ENCODE data around the gene NECTIN4.

Gene NECTIN4

DNA sequence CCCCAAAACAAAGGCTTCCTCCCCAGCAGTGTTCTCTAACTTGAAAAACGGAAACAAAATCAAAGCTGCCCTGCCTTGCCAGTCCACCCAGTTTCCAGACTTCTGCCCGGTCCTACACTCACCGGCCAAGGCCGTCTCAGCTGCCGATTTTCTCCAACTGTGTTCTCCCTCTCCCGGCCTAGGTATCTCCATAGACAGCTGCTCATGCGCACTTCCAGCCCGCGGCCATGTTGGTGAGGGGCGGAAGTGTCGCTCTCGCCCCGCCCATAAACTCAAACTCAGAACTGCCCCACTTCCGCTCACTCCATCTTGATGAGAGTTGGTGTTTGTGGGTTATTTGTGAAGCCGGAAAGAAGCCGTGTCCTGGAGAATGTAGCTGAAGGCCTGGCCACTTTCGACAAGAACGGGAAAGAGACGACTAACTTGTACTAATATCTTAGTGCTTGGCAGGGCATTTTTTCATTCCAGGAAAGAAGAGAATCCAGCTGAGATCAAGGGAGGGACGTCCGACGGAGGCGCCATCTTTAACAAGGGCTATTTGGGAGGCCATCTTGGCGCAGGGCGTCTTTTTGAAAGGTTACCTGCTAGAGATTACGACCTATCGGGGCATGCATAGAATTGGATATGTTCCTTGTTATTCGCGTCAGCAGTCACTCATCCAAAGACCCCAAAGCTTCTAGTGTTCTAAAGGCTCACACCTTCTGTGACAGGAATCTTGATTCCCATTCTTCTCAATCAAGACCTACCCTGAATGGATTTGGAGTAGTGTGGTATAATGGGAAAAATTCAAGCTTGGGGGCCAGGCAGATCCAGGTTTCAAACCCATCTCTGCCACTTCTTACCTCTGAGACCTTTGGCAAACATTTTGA, 43.4 kb downstream of the NECTIN4 start, which contains the start of gene USF1:
Gene USF1 (minus strand): TSS at position 242 of the 869 bp plus-strand sequence. CDS start 2,702 bp downstream, outside the sequence.
- Histone ChIP-seq H2AFZ (ENCODE audit: low read length) (peak within 1 kb of the TSS; percentile 63), H3F3A (ENCODE audit: insufficient read depth, low read length) (peaks cover 50% of the 10 kb centered on the region), H3K36me3 (replicated peaks; ENCODE audit: insufficient read depth, low read length) (peaks cover 5% of the 10 kb centered on the region; the same call in 1 of the 2 replicates)

DNA sequence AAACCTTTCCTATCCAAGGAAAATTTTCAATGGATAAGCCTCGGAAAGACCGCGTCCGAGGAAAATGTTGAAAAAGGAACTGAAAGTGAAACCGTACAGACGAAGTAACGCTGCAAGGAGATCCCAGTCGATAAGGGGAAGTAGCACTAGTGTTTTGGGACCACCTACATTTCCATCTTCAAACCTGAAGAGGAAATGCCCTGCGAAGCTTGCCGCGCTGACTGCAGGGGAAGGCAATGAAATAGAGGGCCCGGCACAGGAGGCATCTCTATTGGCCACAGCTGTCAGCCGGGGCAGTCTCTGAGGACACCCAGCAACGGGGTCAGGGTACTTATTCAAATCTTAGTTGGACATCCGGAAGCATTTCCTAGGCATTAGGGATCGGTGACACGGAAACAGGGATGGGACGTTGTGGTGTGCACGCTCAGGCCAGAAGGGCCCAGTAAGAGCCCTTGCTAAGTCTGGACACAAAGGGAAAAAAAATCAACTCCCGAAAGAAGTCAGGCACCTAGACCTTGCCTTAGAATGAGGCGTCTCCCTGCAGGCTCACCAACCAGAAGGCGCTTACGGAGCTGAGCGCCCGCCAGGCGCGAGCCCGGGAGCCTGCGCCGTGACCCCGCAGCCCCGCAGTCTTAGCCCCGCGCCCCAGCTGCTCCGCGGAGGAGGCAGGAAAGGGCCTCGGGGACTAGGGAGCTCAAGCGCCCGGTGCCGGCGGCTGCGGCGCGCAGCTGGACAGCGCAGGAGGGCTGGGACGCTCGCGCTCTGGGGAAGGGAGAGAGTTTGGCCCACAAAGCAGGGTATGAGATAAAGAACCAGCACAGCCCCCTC, 44.2 kb downstream of the NECTIN4 start:
- Histone ChIP-seq H3K27me3 (replicated peaks; ENCODE audit: insufficient read depth, low read length) (no peaks in the 10 kb centered on the region), H3K9ac (ENCODE audit: low read length) (peak overlapping the region; percentile 93), H3K27ac (ENCODE audit: low read length) (peak overlapping the region; percentile 88), H3K4me1 (ENCODE audit: low read length) (peaks cover 18% of the 10 kb centered on the region), H3K9me3 (replicated peaks; ENCODE audit: insufficient read depth, low read length) (no peaks in the 10 kb centered on the region), H4K20me1 (ENCODE audit: insufficient read depth, low read length) (no peaks in the 10 kb centered on the region), H3K9me2 (replicated peaks; ENCODE audit: insufficient read depth, low read length) (no peaks in the 10 kb centered on the region), H3K36me3 (replicated peaks; ENCODE audit: insufficient read depth, low read length) (peaks cover 5% of the 10 kb centered on the region), H3K4me3 (ENCODE audit: low read length) (peak overlapping the region; percentile 80), H3F3A (ENCODE audit: insufficient read depth, low read length) (peaks cover 50% of the 10 kb centered on the region), H3K79me2 (ENCODE audit: low read length) (peaks cover 39% of the 10 kb centered on the region), H3K4me2 (ENCODE audit: low read depth, low read length) (peak overlapping the region; percentile 87), H2AFZ (ENCODE audit: low read length) (peak overlapping the region; percentile 63)
- DNase-seq = peak; percentile 86
- TF ChIP-seq EZH2 (optimal IDR thresholded peaks at IDR 0.05; ENCODE audit: low read depth, low read length) (no peak), EZH2phosphoT487 (IDR thresholded peaks at IDR 0.05; ENCODE audit: low read length) (no peak)
- TF ChIP-seq, protein P1, sequence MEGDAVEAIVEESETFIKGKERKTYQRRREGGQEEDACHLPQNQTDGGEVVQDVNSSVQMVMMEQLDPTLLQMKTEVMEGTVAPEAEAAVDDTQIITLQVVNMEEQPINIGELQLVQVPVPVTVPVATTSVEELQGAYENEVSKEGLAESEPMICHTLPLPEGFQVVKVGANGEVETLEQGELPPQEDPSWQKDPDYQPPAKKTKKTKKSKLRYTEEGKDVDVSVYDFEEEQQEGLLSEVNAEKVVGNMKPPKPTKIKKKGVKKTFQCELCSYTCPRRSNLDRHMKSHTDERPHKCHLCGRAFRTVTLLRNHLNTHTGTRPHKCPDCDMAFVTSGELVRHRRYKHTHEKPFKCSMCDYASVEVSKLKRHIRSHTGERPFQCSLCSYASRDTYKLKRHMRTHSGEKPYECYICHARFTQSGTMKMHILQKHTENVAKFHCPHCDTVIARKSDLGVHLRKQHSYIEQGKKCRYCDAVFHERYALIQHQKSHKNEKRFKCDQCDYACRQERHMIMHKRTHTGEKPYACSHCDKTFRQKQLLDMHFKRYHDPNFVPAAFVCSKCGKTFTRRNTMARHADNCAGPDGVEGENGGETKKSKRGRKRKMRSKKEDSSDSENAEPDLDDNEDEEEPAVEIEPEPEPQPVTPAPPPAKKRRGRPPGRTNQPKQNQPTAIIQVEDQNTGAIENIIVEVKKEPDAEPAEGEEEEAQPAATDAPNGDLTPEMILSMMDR (IDR thresholded peaks at IDR 0.05; ENCODE audit: low read length) = no peak

More for the DNA sequence above, 43.4 kb downstream of the NECTIN4 start, which contains the start of gene USF1:
- H3K27me3 ChIP-seq (replicated peaks; ENCODE audit: insufficient read depth, low read length) = no peaks in the 10 kb centered on the region
- H3K79me2 ChIP-seq (ENCODE audit: low read length) = peaks cover 37% of the 10 kb centered on the region
- peaks cover 18% of the 10 kb centered on the region for H3K4me1 ChIP-seq (ENCODE audit: low read length)
- TF ChIP-seq EZH2 (optimal IDR thresholded peaks at IDR 0.05; ENCODE audit: low read depth, low read length) (no peak), EZH2phosphoT487 (IDR thresholded peaks at IDR 0.05; ENCODE audit: low read length) (no peak)
- TF ChIP-seq, protein P1 (IDR thresholded peaks at IDR 0.05; ENCODE audit: low read length) = no peak
- H4K20me1 ChIP-seq (ENCODE audit: insufficient read depth, low read length) = no peaks in the 10 kb centered on the region
- peak within 1 kb of the TSS; percentile 88 for H3K27ac ChIP-seq (ENCODE audit: low read length)
- peak within 1 kb of the TSS; percentile 87 for H3K4me2 ChIP-seq (ENCODE audit: low read depth, low read length)
- H3K9me3 ChIP-seq (replicated peaks; ENCODE audit: insufficient read depth, low read length) = no peaks in the 10 kb centered on the region
- H3K4me3 ChIP-seq (ENCODE audit: low read length) = peak within 1 kb of the TSS; percentile 80
- peak within 1 kb of the TSS; percentile 93 for H3K9ac ChIP-seq (ENCODE audit: low read length)
- DNase-seq = peak; percentile 99
- no peaks in the 10 kb centered on the region for H3K9me2 ChIP-seq (replicated peaks; ENCODE audit: insufficient read depth, low read length)

DNA sequence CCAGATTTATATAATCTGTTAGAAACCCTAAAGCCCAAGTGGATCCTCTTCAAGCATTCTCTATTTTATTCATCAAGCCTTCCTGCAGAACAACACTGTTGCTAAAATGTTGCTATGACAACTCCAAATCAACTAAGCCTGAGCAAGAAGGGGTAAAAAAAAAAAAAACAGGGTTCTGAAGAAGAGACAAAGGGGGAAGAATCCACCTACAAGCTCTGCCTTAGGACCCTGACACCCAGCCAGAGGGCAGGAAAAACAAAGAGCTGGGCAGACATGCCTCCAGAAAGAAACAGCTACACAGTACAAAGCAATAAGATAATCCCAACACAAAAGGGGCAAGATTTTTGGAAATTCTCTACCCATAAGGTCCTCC, 44.8 kb downstream of the NECTIN4 start:
- H3K9ac ChIP-seq (ENCODE audit: low read length) = peak overlapping the region; percentile 93
- peak overlapping the region; percentile 88; the same call in 1 of the 2 replicates for H3K27ac ChIP-seq (ENCODE audit: low read length)
- H3K9me2 ChIP-seq (replicated peaks; ENCODE audit: insufficient read depth, low read length) = no peaks in the 10 kb centered on the region
- no peaks in the 10 kb centered on the region for H3K27me3 ChIP-seq (replicated peaks; ENCODE audit: insufficient read depth, low read length)
- peaks cover 43% of the 10 kb centered on the region for H3K79me2 ChIP-seq (ENCODE audit: low read length)
- H4K20me1 ChIP-seq (ENCODE audit: insufficient read depth, low read length) = no peaks in the 10 kb centered on the region
- peak overlapping the region; percentile 80 for H3K4me3 ChIP-seq (ENCODE audit: low read length)
- peaks cover 8% of the 10 kb centered on the region for H3K36me3 ChIP-seq (replicated peaks; ENCODE audit: insufficient read depth, low read length)
- H3K4me2 ChIP-seq (ENCODE audit: low read depth, low read length) = peak overlapping the region; percentile 87
- peaks cover 22% of the 10 kb centered on the region for H3K4me1 ChIP-seq (ENCODE audit: low read length)
- peak overlapping the region; percentile 63 for H2AFZ ChIP-seq (ENCODE audit: low read length)
- H3F3A ChIP-seq (ENCODE audit: insufficient read depth, low read length) = peaks cover 52% of the 10 kb centered on the region
- TF ChIP-seq, protein P1 (IDR thresholded peaks at IDR 0.05; ENCODE audit: low read length) = no peak
- TF ChIP-seq EZH2phosphoT487 (IDR thresholded peaks at IDR 0.05; ENCODE audit: low read length) (no peak), EZH2 (optimal IDR thresholded peaks at IDR 0.05; ENCODE audit: low read depth, low read length) (no peak)
- no peaks in the 10 kb centered on the region for H3K9me3 ChIP-seq (replicated peaks; ENCODE audit: insufficient read depth, low read length)
- peak; percentile 27 for DNase-seq

Data from MM.1S (cell line).